ENCODE data around the gene ZNF689.
"Not testable (repeated sequence)": the region's sequence is repeated elsewhere in the genome, so short reads cannot be mapped to it uniquely, and the experiment has no call there.

The ZNF689 gene

GRCh38 chr16:30609926-30610839 is at the start of gene ZNF689:
ZNF689 (minus strand) TSS chr16:30610389; CDS start chr16:30610041, 348 bp downstream.
- DNase-seq: peak; percentile 98

- peak; percentile 98 for DNase-seq
Observed at GRCh38 chr16:30658731-30659506, 48.7 kb upstream of the ZNF689 start.

- peak; percentile 100 for DNase-seq
Observed at GRCh38 chr16:30657866-30658730, 47.9 kb upstream of the ZNF689 start, which contains the start of gene FBRS. FBRS (plus strand) TSS chr16:30658431; CDS start chr16:30659519, 1,088 bp downstream.

GRCh38 chr16:30656974-30657865 is 47.0 kb upstream of the ZNF689 start:
- DNase-seq: peak; percentile 81

GRCh38 chr16:30656388-30656787 is 46.2 kb upstream of the ZNF689 start:
- DNase-seq: no peak

GRCh38 chr16:30655815-30656347 is 45.7 kb upstream of the ZNF689 start:
- no peak for DNase-seq

- no peak for DNase-seq
Observed at GRCh38 chr16:30654856-30655255, 44.7 kb upstream of the ZNF689 start.

- no peak for DNase-seq
Observed at GRCh38 chr16:30652718-30653117, 42.5 kb upstream of the ZNF689 start.

GRCh38 chr16:30652005-30652296 is 41.8 kb upstream of the ZNF689 start:
- DNase-seq: no peak

- peak; percentile 64 for DNase-seq
Observed at GRCh38 chr16:30651124-30652004, 41.2 kb upstream of the ZNF689 start.

GRCh38 chr16:30650369-30651123 is 40.4 kb upstream of the ZNF689 start, which contains the start of gene PRR14:
PRR14 (plus strand) TSS chr16:30650960; CDS start chr16:30651646, 686 bp downstream.
- peak; percentile 99 for DNase-seq

- no peak for DNase-seq
Observed at GRCh38 chr16:30649725-30650368, 39.7 kb upstream of the ZNF689 start.

- no peak for DNase-seq
Observed at GRCh38 chr16:30647274-30647571, 37.0 kb upstream of the ZNF689 start.

GRCh38 chr16:30645727-30646126 is 35.5 kb upstream of the ZNF689 start:
- no peak for DNase-seq

GRCh38 chr16:30644334-30644830 is 34.2 kb upstream of the ZNF689 start:
- DNase-seq: peak; percentile 86

- DNase-seq: no peak
Observed at GRCh38 chr16:30641378-30641982, 31.3 kb upstream of the ZNF689 start.

GRCh38 chr16:30637944-30638343 is 27.8 kb upstream of the ZNF689 start:
- DNase-seq: peak; percentile 75

- DNase-seq: not testable (repeated sequence)
Observed at GRCh38 chr16:30637139-30637538, 26.9 kb upstream of the ZNF689 start.

- DNase-seq: no peak
Observed at GRCh38 chr16:30636599-30636998, 26.4 kb upstream of the ZNF689 start.

All from NCI-H2171 treated with DMSO at 0.1 percent for 48 hours (cell line).